ENCODE results near the gene COPZ2.

GRCh38 chr17:48057626-48058025 lies 20.0 kb upstream of the COPZ2 start:
- no peak for TF ChIP-seq POLR2A (IDR thresholded peaks at IDR 0.05; ENCODE audit: low read depth, low read length)
- TF ChIP-seq POLR2AphosphoS5 (IDR thresholded peaks at IDR 0.05; ENCODE audit: low read depth, low read length) = no peak
- TF ChIP-seq TAF1 (IDR thresholded peaks at IDR 0.05; ENCODE audit: borderline replicate concordance, low read depth, low read length) = no peak
